K562 (cell line): ENCODE data around the gene SEC22C. TPM values are rescaled to one million over a fixed set of nuclear protein-coding genes. Genes with fewer than 3 reads are reported as not detected.

ENCODE experiments used
- CCNT2 ChIP-seq: IDR thresholded peaks from 2 replicates; pipeline ENCODE4 v1.6.1; 2011; ENCODE audit warnings: borderline replicate concordance, low read depth, mild to moderate bottlenecking, moderate library complexity, mixed read lengths, low read length; ENCODE audit not compliant: insufficient read length; ENCODE audit errors: extremely low read depth
- CHD2 ChIP-seq: IDR thresholded peaks from 2 replicates; pipeline ENCODE4 v1.6.1; 2011; ENCODE audit warnings: low read depth, low read length
- KDM2B ChIP-seq: fragments of 250-450 bp; sonication (Bioruptor Pico); IDR thresholded peaks from 2 replicates; pipeline ENCODE4 v1.8.0; 2021; ENCODE audit warnings: mild to moderate bottlenecking, moderate library complexity
- KLF6 ChIP-seq: fragments of 250-450 bp; sonication (Bioruptor Pico); IDR thresholded peaks from 2 replicates; pipeline ENCODE4 v1.4.0; 2020; ENCODE audit warnings: mild to moderate bottlenecking, moderate library complexity, borderline replicate concordance
- SIN3A ChIP-seq, 2 experiments: fragments of 150-350 bp in 1 of 2; IDR thresholded peaks; 2 replicates each; pipeline ENCODE4 v1.6.1; 2011 to 2016; ENCODE audit warnings: borderline replicate concordance in 2 of 2, low read depth in 2 of 2, low read length in 2 of 2, mild to moderate bottlenecking in 2 of 2, moderate library complexity in 2 of 2; ENCODE audit not compliant: control insufficient read depth in 1 of 2
- ZFP30 ChIP-seq: fragments of 250-450 bp; sonication (Bioruptor Pico); IDR thresholded peaks from 2 replicates; pipeline ENCODE4 v1.8.0; 2022; ENCODE audit warnings: moderate library complexity, mild to moderate bottlenecking, inconsistent platforms, borderline replicate concordance
- ZNF280B ChIP-seq: fragments of 250-450 bp; sonication (Bioruptor Pico); IDR thresholded peaks from 2 replicates; pipeline ENCODE4 v1.5.1; 2021; ENCODE audit warnings: mild to moderate bottlenecking
- ZNF318 ChIP-seq, 2 experiments: fragments of 450-650 bp; IDR thresholded peaks; 2 replicates each; pipeline ENCODE4 v1.6.1; 2016; ENCODE audit warnings: mild to moderate bottlenecking in 2 of 2, borderline replicate concordance in 1 of 2, low read depth in 1 of 2, moderate library complexity in 1 of 2
- ZNF707 ChIP-seq: fragments of 250-450 bp; sonication (Bioruptor Pico); conservative IDR thresholded peaks from 2 replicates; pipeline ENCODE4 v1.8.0; 2022; ENCODE audit warnings: inconsistent platforms, mild to moderate bottlenecking, moderate library complexity
- polyA plus RNA-seq, 8 experiments: library from polyadenylated mRNA; depleted of rRNA in 4 of 8; stranded (reverse) in 5 of 8; unstranded in 3 of 8; fragments of >200 nt; fragmentation: Nextera tagmentation in 2 of 8; fragmentation: Illumina TruSeq in 1 of 8; extraction: Ambion mirVana in 2 of 8; extraction: Trizol in 1 of 8; gene quantifications; 2 replicates each; pipeline versions ENCODE4 v1.2.1 to v1.2.3, GENCODE V29; 2011 to 2014; ENCODE audit warnings: inconsistent platforms in 1 of 8, missing spikeins in 1 of 8
- total RNA-seq, 7 experiments: library from RNA; depleted of rRNA in 6 of 7; stranded (reverse); fragments of >200 nt in 6 of 7; fragmentation: Illumina TruSeq in 2 of 7; extraction: Trizol in 2 of 7; gene quantifications; 2 replicates each; pipeline versions ENCODE4 v1.2.1 to v1.2.3, GENCODE V29; 2011 to 2021; ENCODE audit warnings: low replicate concordance in 1 of 7

The SEC22C gene
- total and polyA plus RNA-seq, 9 of the 15 experiments (the other 6 are each of a cell fraction or from before 2014, with no cell fraction given), result 35.6 to 68.4 (median 50.7) TPM

GRCh38 chr3:42505849-42506410 lies 75.8 kb downstream of the SEC22C start (continued):
- no peak for TF ChIP-seq ZNF318 (IDR thresholded peaks at IDR 0.05; ENCODE audit: borderline replicate concordance in 1 of 2, low read depth in 1 of 2)
- no peak for TF ChIP-seq SIN3A (IDR thresholded peaks at IDR 0.05; ENCODE audit: borderline replicate concordance in 2 of 2, control insufficient read depth in 1 of 2, low read depth in 2 of 2, low read length in 2 of 2)
- no peak for TF ChIP-seq KDM2B (CRISPR knock-in tag)
- no peak for TF ChIP-seq CCNT2
- no peak for TF ChIP-seq ZFP30
- no peak for TF ChIP-seq KLF6 (CRISPR knock-in tag)
- TF ChIP-seq ZNF280B (CRISPR knock-in tag), result no peak
- no peak for TF ChIP-seq ZNF707 (CRISPR knock-in tag)
- no peak for TF ChIP-seq CHD2
- TF ChIP-seq, all 486 proteins: peak for 0
